IMR-90 (cell line): ENCODE data around the gene OXSR1. TPM values are rescaled to one million over a fixed set of nuclear protein-coding genes. Genes with fewer than 3 reads are reported as not detected.

Source experiments
- ATAC-seq: fragments of 200-7000 bp; cut with Tn5 transposase; 2 replicates; pipeline ENCODE4 v1.9.1; 2020; ENCODE audit warnings: low read depth, mild to moderate bottlenecking, moderate library complexity
- BruUV-seq: library from RNA; stranded (reverse); fragments of 400-500 nt; replicated peaks from 2 replicates; lab custom pipeline; 2021; lab: Mats Ljungman, UMichigan
- CTCF ChIA-PET: fragments of 300-600 bp; formaldehyde crosslinking; extraction: SDS; loops from one replicate; lab custom pipeline; 2021; ENCODE audit warnings: antibody characterized with exemption; lab: Yijun Ruan, JAX
- POLR2A ChIA-PET: fragments of 300-600 bp; sonication (Branson Sonifier 250); formaldehyde crosslinking; loops from one replicate; lab custom pipeline; 2022; ENCODE audit warnings: antibody characterized with exemption; ENCODE audit not compliant: unreplicated experiment; lab: Charles Lee
- DNase-seq: peaks from one replicate; pipeline ENCODE4 v3.0.0; 2013
- H2AFZ ChIP-seq: replicated peaks from 2 replicates; pipeline ENCODE3; 2013; ENCODE audit warnings: low read length, mild to moderate bottlenecking; ENCODE audit not compliant: poor library complexity
- H2AK5ac ChIP-seq: 2 replicates; pipeline ENCODE4 v1.6.1; 2013; ENCODE audit warnings: low read depth, low read length, inconsistent platforms
- H2AK9ac ChIP-seq: replicated peaks from 2 replicates; pipeline ENCODE3; 2013; ENCODE audit warnings: mild to moderate bottlenecking, low read depth, low read length, moderate library complexity; ENCODE audit not compliant: poor library complexity
- H2BK120ac ChIP-seq: 2 replicates; pipeline ENCODE4 v1.6.1; 2013; ENCODE audit warnings: low read depth, low read length, inconsistent platforms
- H2BK15ac ChIP-seq: 3 replicates; pipeline ENCODE4 v1.6.1; 2013; ENCODE audit warnings: low read depth, low read length, inconsistent platforms
- H2BK20ac ChIP-seq: 2 replicates; pipeline ENCODE4 v1.6.1; 2013; ENCODE audit warnings: low read depth, mild to moderate bottlenecking, inconsistent platforms, low read length, moderate library complexity
- H2BK5ac ChIP-seq: 2 replicates; pipeline ENCODE4 v1.6.1; 2013; ENCODE audit warnings: mild to moderate bottlenecking, low read depth, low read length, inconsistent platforms; ENCODE audit not compliant: poor library complexity, severe bottlenecking
- H3K14ac ChIP-seq: replicated peaks from 2 replicates; pipeline ENCODE4 v1.6.1; 2013; ENCODE audit warnings: low read depth, low read length, inconsistent platforms
- H3K18ac ChIP-seq: 2 replicates; pipeline ENCODE4 v1.6.1; 2013; ENCODE audit warnings: low read depth, low read length, control low read depth
- H3K23ac ChIP-seq: 2 replicates; pipeline ENCODE4 v1.6.1; 2013; ENCODE audit warnings: low read depth, low read length, inconsistent platforms
- H3K27ac ChIP-seq: 2 replicates; pipeline ENCODE4 v1.5.1; 2013; ENCODE audit warnings: mild to moderate bottlenecking, control low read depth, low read length; ENCODE audit not compliant: insufficient read depth
- H3K27me3 ChIP-seq: 2 replicates; pipeline ENCODE4 v1.6.1; 2013; ENCODE audit warnings: low read length; ENCODE audit not compliant: control insufficient read depth, insufficient read depth
- H3K36me3 ChIP-seq: 2 replicates; pipeline ENCODE4 v1.6.1; 2013; ENCODE audit warnings: low read length, mixed read lengths; ENCODE audit not compliant: control insufficient read depth, insufficient read depth
- H3K4ac ChIP-seq: 2 replicates; pipeline ENCODE4 v1.6.1; 2013; ENCODE audit warnings: low read depth, low read length, inconsistent platforms
- H3K4me1 ChIP-seq: 2 replicates; pipeline ENCODE4 v1.6.1; 2013; ENCODE audit warnings: low read length, mixed read lengths; ENCODE audit not compliant: control insufficient read depth, insufficient read depth
- H3K4me2 ChIP-seq: 2 replicates; pipeline ENCODE4 v1.6.1; 2013; ENCODE audit warnings: low read depth, mild to moderate bottlenecking, control low read depth, low read length, moderate library complexity
- H3K4me3 ChIP-seq: 2 replicates; pipeline ENCODE4 v1.5.1; 2013; ENCODE audit warnings: low read depth, mild to moderate bottlenecking, control low read depth, low read length, moderate library complexity; ENCODE audit not compliant: insufficient read depth
- H3K56ac ChIP-seq: 2 replicates; pipeline ENCODE4 v1.6.1; 2013; ENCODE audit warnings: low read length, inconsistent platforms; ENCODE audit not compliant: insufficient read depth; ENCODE audit errors: extremely low read depth
- H3K79me1 ChIP-seq, 2 experiments: 2 replicates each; pipeline ENCODE4 v1.6.1; 2013; ENCODE audit warnings: low read length in 2 of 2, inconsistent platforms in 1 of 2, low read depth in 1 of 2
- H3K9ac ChIP-seq: 2 replicates; pipeline ENCODE4 v1.6.1; 2013; ENCODE audit warnings: low read depth, low read length, control low read depth
- H3K9me1 ChIP-seq: 2 replicates; pipeline ENCODE4 v1.6.1; 2013; ENCODE audit warnings: low read length, inconsistent platforms; ENCODE audit not compliant: insufficient read depth
- H3K9me3 ChIP-seq: 2 replicates; pipeline ENCODE4 v1.6.1; 2013; ENCODE audit warnings: low read length; ENCODE audit not compliant: control insufficient read depth, insufficient read depth
- H4K20me1 ChIP-seq: 2 replicates; pipeline ENCODE4 v1.6.1; 2013; ENCODE audit warnings: low read length, inconsistent platforms; ENCODE audit not compliant: insufficient read depth
- H4K5ac ChIP-seq: 2 replicates; pipeline ENCODE4 v1.6.1; 2013; ENCODE audit warnings: mild to moderate bottlenecking, low read depth, low read length, control low read depth
- H4K8ac ChIP-seq, 2 experiments: 2 replicates each; pipeline ENCODE4 v1.6.1; 2013; ENCODE audit warnings: low read depth in 2 of 2, low read length in 2 of 2, control low read depth in 1 of 2, inconsistent platforms in 1 of 2
- H4K91ac ChIP-seq: 2 replicates; pipeline ENCODE4 v1.6.1; 2013; ENCODE audit warnings: low read depth, low read length, inconsistent platforms; ENCODE audit not compliant: insufficient read depth
- BHLHE40 ChIP-seq: fragments of 150-350 bp; IDR thresholded peaks from 2 replicates; pipeline ENCODE4 v1.6.1; 2016; ENCODE audit warnings: mild to moderate bottlenecking, low read depth, low read length
- CEBPB ChIP-seq: IDR thresholded peaks from 2 replicates; pipeline ENCODE4 v1.6.1; 2012; ENCODE audit warnings: low read depth, low read length, improper control_type of control experiment
- CHD1 ChIP-seq: IDR thresholded peaks from 2 replicates; pipeline ENCODE4 v1.6.1; 2012; ENCODE audit warnings: low read depth, low read length, improper control_type of control experiment
- CTCF ChIP-seq: conservative IDR thresholded peaks from 2 replicates; pipeline ENCODE4 v1.5.1; 2012; ENCODE audit warnings: mild to moderate bottlenecking, low read depth, low read length, improper control_type of control experiment
- FOS ChIP-seq: fragments of 150-350 bp; IDR thresholded peaks from 2 replicates; pipeline ENCODE4 v1.6.1; 2016; ENCODE audit warnings: low read depth, low read length
- MAZ ChIP-seq: IDR thresholded peaks from 2 replicates; pipeline ENCODE4 v1.6.1; 2012; ENCODE audit warnings: low read depth, mild to moderate bottlenecking, low read length, improper control_type of control experiment, moderate library complexity, borderline replicate concordance
- NFE2L2 ChIP-seq: fragments of 150-350 bp; IDR thresholded peaks from 2 replicates; pipeline ENCODE4 v1.6.1; 2016; ENCODE audit warnings: low read depth, mild to moderate bottlenecking, low read length
- POLR2A ChIP-seq: IDR thresholded peaks from 2 replicates; pipeline ENCODE4 v1.6.1; 2012; ENCODE audit warnings: mild to moderate bottlenecking, low read depth, low read length
- RCOR1 ChIP-seq: IDR thresholded peaks from 2 replicates; pipeline ENCODE4 v1.6.1; 2012; ENCODE audit warnings: mild to moderate bottlenecking, low read length, improper control_type of control experiment; ENCODE audit not compliant: insufficient replicate concordance
- RFX5 ChIP-seq: IDR thresholded peaks from 2 replicates; pipeline ENCODE4 v1.8.0; 2012; ENCODE audit warnings: low read depth, mild to moderate bottlenecking, low read length, moderate library complexity
- WGBS, 2 experiments: methylation state at CpG; one replicate each; pipeline versions ENCODE4 v1.1.5 to v1.1.7; 2013; ENCODE audit warnings: missing lambda C conversion rate in 2 of 2; ENCODE audit not compliant: insufficient read length in 1 of 2; ENCODE audit errors: extremely low coverage in 2 of 2; 5-methylcytosine and 5-hydroxymethylcytosine counted together
- dilution Hi-C: fragments of 300-500 bp; cut with HindIII; formaldehyde crosslinking; loops from one replicate; pipeline ENCODE4 v1.14.3; 2018; ENCODE audit warnings: low sequenced_read_pairs; ENCODE audit not compliant: unreplicated experiment
- in situ Hi-C: fragments of 300-500 bp; cut with MboI; formaldehyde crosslinking; loops from 3 replicates; pipeline ENCODE4 v1.14.3; 2019; ENCODE audit warnings: low sequenced_read_pairs, inconsistent platforms, mixed read lengths
- intact Hi-C: fragments of 100-400 bp; cut with micrococcal nuclease; formaldehyde crosslinking; loops from 2 replicates; pipeline ENCODE4 v1.10.0; 2022
- polyA plus RNA-seq, 3 experiments: library from polyadenylated mRNA; depleted of rRNA; stranded (reverse); fragments of >200 nt; gene quantifications; 2 replicates each; pipeline ENCODE4 v1.2.3, GENCODE V29; 2012; ENCODE audit warnings: low replicate concordance in 1 of 3
- total RNA-seq: library from RNA; depleted of rRNA; stranded (reverse); fragments of >200 nt; gene quantifications from 2 replicates; pipeline ENCODE4 v1.2.3, GENCODE V29; 2012

The OXSR1 gene
- total and polyA plus RNA-seq, 2 of the 4 experiments (the other 2 are of a cell fraction): 32.9 to 37.6 TPM

GRCh38 chr3:38119821-38120692, 45.3 kb upstream of the OXSR1 start (continued):
- TF ChIP-seq RCOR1: no peak
- TF ChIP-seq CHD1: no peak

- no peak for ATAC-seq
- no peak overlapping the region for H4K8ac ChIP-seq
- BruUV-seq: no TSS peak
Measured at GRCh38 chr3:38120693-38121450, 44.5 kb upstream of the OXSR1 start.

More at GRCh38 chr3:38120693-38121450, 44.5 kb upstream of the OXSR1 start:
- Histone ChIP-seq H3K79me1 (no peaks in the 10 kb centered on the region), H4K91ac (no peak overlapping the region), H3K23ac (no peak overlapping the region), H3K9me3 (no peaks in the 10 kb centered on the region), H3K9me1 (0 out of 2 replicates have a peak, but pooled peaks cover 3% of the 10 kb centered on the region), H3K4me2 (no peak overlapping the region), H2BK15ac (no peak overlapping the region), H4K20me1 (no peaks in the 10 kb centered on the region), H2AFZ (no peak overlapping the region), H2AK9ac (peak overlapping the region; percentile 1), H2BK5ac (no peak overlapping the region), H3K27ac (no peak overlapping the region), H3K56ac (no peak overlapping the region), H3K9ac (no peak overlapping the region), H3K27me3 (no peaks in the 10 kb centered on the region), H3K36me3 (peaks cover 31% of the 10 kb centered on the region), H2AK5ac (no peak overlapping the region), H2BK20ac (no peak overlapping the region), H3K4me3 (no peak overlapping the region), H4K5ac (no peak overlapping the region), H3K14ac (no peak overlapping the region), H2BK120ac (no peak overlapping the region), H3K18ac (no peak overlapping the region), H3K4ac (no peak overlapping the region), H3K4me1 (no peaks in the 10 kb centered on the region)
- ChIA-PET CTCF (no interaction called here), POLR2A (no interaction called here)
- in situ Hi-C loops (loop anchor here (10.0 kb wide), 1 partner anchor 224 kb away; the partner anchor contains the start of gene XYLB), dilution Hi-C loops (no loop called here), intact Hi-C loops (no loop called here)
- WGBS, 2 experiments: 83% methylated on average over 3 of the region's 11 CpGs; no CpG with 5 or more reads in 1 of the 2 experiments
- TF ChIP-seq FOS: no peak
- no peak for TF ChIP-seq RCOR1
- TF ChIP-seq POLR2A: no peak
- no peak for TF ChIP-seq MAZ
- no peak for TF ChIP-seq NFE2L2
- no peak for TF ChIP-seq RFX5
- TF ChIP-seq BHLHE40: no peak
- no peak for TF ChIP-seq CTCF
- TF ChIP-seq CEBPB: no peak
- no peak for DNase-seq
